AG04450 (cell line): ENCODE results near the gene C13orf42. TPM values are rescaled to one million over a fixed set of nuclear protein-coding genes. Genes with fewer than 3 reads are reported as not detected.

Experiments used
- CTCF ChIA-PET: fragments of 300-600, 350-600 bp; formaldehyde crosslinking; extraction: SDS; loops from one replicate; lab custom pipeline; 2022; ENCODE audit warnings: antibody characterized with exemption, inconsistent platforms; lab: Charles Lee
- POLR2A ChIA-PET: fragments of 350-600 bp; formaldehyde crosslinking; extraction: SDS; loops from one replicate; lab custom pipeline; 2021; ENCODE audit warnings: antibody characterized with exemption, inconsistent platforms; lab: Yijun Ruan, JAX
- DNase-seq: peaks from one replicate; pipeline ENCODE4 v3.0.0-alpha.2; 2011; ENCODE audit warnings: low read depth, low spot score
- H3K27ac ChIP-seq: one replicate; pipeline ENCODE4 v1.5.1; 2012; ENCODE audit warnings: low read depth, low read length, control low read depth
- H3K27me3 ChIP-seq: one replicate; pipeline ENCODE4 v1.6.0; 2012; ENCODE audit warnings: low read length; ENCODE audit not compliant: control insufficient read depth, insufficient read depth
- H3K4me3 ChIP-seq: 2 replicates; pipeline ENCODE4 v1.5.1; 2011; ENCODE audit warnings: mild to moderate bottlenecking, low read depth, low read length, control low read depth
- H3K9me3 ChIP-seq: 2 replicates; pipeline ENCODE4 v1.5.1; 2012; ENCODE audit warnings: low read length; ENCODE audit not compliant: control insufficient read depth, insufficient read depth
- polyA plus RNA-seq: library from polyadenylated mRNA; depleted of rRNA; stranded (reverse); fragments of >200 nt; gene quantifications from 2 replicates; pipeline ENCODE4 v1.2.3, GENCODE V29; 2011
- TF ChIP-seq, protein P1 (sequence below): IDR thresholded peaks from 2 replicates; pipeline ENCODE4 v1.5.1; 2011; ENCODE audit warnings: low read depth, low read length, control low read depth, inconsistent platforms

The C13orf42 gene
- polyA plus RNA-seq, 1 experiment = not detected

DNA sequence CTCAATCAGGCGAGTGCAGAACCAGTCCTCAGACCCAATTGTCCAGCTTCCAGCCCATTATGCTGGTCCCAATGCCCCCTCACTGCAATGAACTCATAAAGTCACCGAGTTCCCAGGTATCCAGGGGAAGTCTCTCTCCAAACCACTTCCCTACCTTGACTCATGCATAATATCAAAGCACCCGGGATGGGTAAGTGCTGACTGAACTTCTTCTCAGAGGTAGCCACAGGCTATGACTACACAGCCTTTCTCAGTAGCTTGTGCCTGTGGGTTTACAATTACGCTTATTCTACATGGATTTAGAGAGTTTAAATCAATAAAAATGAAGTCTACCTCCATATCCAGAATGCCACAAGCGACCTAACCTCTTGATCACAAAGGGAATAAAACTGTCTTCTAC lies 1.7 kb upstream of the C13orf42 start:
- CTCF ChIA-PET = interaction anchor here (1.4 to 1.8 kb wide), 2 partner anchors 12 to 174 kb away, joined by 5 read pairs; no protein-coding TSS in a partner anchor
- TF ChIP-seq, protein P1, sequence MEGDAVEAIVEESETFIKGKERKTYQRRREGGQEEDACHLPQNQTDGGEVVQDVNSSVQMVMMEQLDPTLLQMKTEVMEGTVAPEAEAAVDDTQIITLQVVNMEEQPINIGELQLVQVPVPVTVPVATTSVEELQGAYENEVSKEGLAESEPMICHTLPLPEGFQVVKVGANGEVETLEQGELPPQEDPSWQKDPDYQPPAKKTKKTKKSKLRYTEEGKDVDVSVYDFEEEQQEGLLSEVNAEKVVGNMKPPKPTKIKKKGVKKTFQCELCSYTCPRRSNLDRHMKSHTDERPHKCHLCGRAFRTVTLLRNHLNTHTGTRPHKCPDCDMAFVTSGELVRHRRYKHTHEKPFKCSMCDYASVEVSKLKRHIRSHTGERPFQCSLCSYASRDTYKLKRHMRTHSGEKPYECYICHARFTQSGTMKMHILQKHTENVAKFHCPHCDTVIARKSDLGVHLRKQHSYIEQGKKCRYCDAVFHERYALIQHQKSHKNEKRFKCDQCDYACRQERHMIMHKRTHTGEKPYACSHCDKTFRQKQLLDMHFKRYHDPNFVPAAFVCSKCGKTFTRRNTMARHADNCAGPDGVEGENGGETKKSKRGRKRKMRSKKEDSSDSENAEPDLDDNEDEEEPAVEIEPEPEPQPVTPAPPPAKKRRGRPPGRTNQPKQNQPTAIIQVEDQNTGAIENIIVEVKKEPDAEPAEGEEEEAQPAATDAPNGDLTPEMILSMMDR = no peak
- no peak overlapping the region for H3K4me3 ChIP-seq
- H3K27ac ChIP-seq = no peak overlapping the region
- no peaks in the 10 kb centered on the region for H3K9me3 ChIP-seq
- no peak for DNase-seq
- peaks cover 9% of the 10 kb centered on the region for H3K27me3 ChIP-seq
- POLR2A ChIA-PET = no interaction called here

DNA sequence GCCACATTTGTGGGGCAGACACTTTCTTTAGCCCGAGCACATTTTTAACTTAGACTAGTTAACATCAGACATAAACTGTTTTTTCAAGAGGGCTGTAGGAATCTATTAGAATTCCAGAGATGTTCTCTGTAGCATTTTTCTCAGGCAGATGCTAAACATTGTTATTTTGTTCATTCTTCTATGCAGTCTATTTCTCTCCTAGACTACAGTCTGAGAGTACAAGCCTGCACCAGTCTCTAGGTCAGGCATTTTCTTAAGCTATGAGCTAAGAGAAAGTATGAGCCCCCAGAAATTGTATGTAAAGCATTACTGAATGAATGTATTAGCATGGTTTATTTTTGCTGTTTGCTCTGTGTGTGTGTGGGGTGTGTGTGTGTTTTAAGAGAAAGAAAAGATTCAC lies 923 bp upstream of the C13orf42 start:
- TF ChIP-seq, protein P1 = no peak
- Histone ChIP-seq H3K4me3 (no peak overlapping the region), H3K9me3 (no peaks in the 10 kb centered on the region), H3K27me3 (peaks cover 10% of the 10 kb centered on the region), H3K27ac (no peak overlapping the region)
- DNase-seq = no peak
- CTCF ChIA-PET = interaction anchor here (1.4 to 1.8 kb wide), 2 partner anchors 13 to 174 kb away, joined by 5 read pairs; no protein-coding TSS in a partner anchor
- POLR2A ChIA-PET = no interaction called here

GRCh38 chr13:51107996-51108395 lies 3.1 kb downstream of the C13orf42 start:
- Histone ChIP-seq H3K4me3 (no peak overlapping the region), H3K27me3 (peaks cover 11% of the 10 kb centered on the region), H3K9me3 (no peaks in the 10 kb centered on the region), H3K27ac (no peak overlapping the region)
- POLR2A ChIA-PET = no interaction called here
- DNase-seq = no peak
- CTCF ChIA-PET = no interaction called here
- TF ChIP-seq, protein P1 = no peak

DNA sequence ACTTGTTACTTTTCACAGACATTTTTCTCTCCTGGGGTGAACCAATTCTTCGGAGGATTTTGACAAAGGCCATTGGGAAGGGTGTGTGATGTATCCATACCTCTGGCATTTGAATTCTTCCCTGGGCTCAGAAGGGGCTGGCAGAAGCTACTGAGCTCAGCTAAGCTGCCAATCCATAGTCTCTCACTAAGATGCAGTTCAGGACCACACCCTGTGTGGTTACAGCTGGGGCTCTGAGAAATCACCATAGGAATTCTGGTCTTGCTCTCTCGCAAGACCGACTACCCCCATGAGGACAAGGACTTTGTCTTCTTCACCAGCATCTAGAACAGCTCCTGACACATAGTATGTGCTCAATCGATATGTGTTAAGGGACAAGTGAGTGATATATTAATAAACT lies 6.0 kb downstream of the C13orf42 start:
- CTCF ChIA-PET = no interaction called here
- H3K27me3 ChIP-seq = peaks cover 13% of the 10 kb centered on the region

GRCh38 chr13:51101636-51102235 lies 9.3 kb downstream of the C13orf42 start:
- Histone ChIP-seq H3K27ac (no peak overlapping the region), H3K9me3 (no peaks in the 10 kb centered on the region), H3K4me3 (no peak overlapping the region), H3K27me3 (peaks cover 11% of the 10 kb centered on the region)
- CTCF ChIA-PET = interaction anchor here (0.8 kb wide), 1 partner anchor 47 kb away, joined by 3 read pairs; no protein-coding TSS in a partner anchor
- no peak for DNase-seq
- POLR2A ChIA-PET = no interaction called here
- TF ChIP-seq, protein P1 = no peak

More for the DNA sequence above, 6.0 kb downstream of the C13orf42 start:
- no peak overlapping the region for H3K4me3 ChIP-seq
- TF ChIP-seq, protein P1 = no peak
- H3K9me3 ChIP-seq = no peaks in the 10 kb centered on the region
- H3K27ac ChIP-seq = no peak overlapping the region
- DNase-seq = no peak
- POLR2A ChIA-PET = no interaction called here
